GM12878 (cell line): Measurements from ENCODE around the gene PPARA. TPM values are rescaled to one million over a fixed set of nuclear protein-coding genes. Genes with fewer than 3 reads are reported as not detected.

ENCODE experiments used
- ATAC-seq: fragments of 200-7000 bp; cut with Tn5 transposase; 3 replicates; pipeline ENCODE4 v1.9.1; 2020; ENCODE audit warnings: mild to moderate bottlenecking, moderate library complexity
- BruUV-seq: library from RNA; stranded (reverse); fragments of 400-500 nt; replicated peaks from 2 replicates; lab custom pipeline; 2021; lab: Mats Ljungman, UMichigan
- CTCF ChIA-PET: fragments of 300-600 bp; sonication (Branson Sonifier 250); formaldehyde crosslinking; extraction: SDS; loops from one replicate; lab custom pipeline; 2021; ENCODE audit warnings: inconsistent platforms; lab: Yijun Ruan, JAX
- POLR2A ChIA-PET: fragments of 350-600 bp; formaldehyde crosslinking; extraction: SDS; loops from one replicate; lab custom pipeline; 2021; ENCODE audit warnings: inconsistent platforms; lab: Charles Lee
- RAD21 ChIA-PET: fragments of 300-600 bp; sonication (Branson Sonifier 250); formaldehyde crosslinking; loops from one replicate; lab custom pipeline; 2023; ENCODE audit warnings: antibody characterized with exemption; ENCODE audit not compliant: unreplicated experiment; lab: Charles Lee
- SMC1A ChIA-PET: fragments of 300-600 bp; sonication (Branson Sonifier 250); formaldehyde crosslinking; loops from one replicate; lab custom pipeline; 2023; ENCODE audit not compliant: unreplicated experiment, uncharacterized antibody; lab: Charles Lee
- DNase-seq: peaks from one replicate; pipeline ENCODE4 v3.0.0-alpha.2; 2011; ENCODE audit warnings: low read depth, low spot score
- FAIRE-seq: peaks from 3 replicates; lab custom pipeline; 2011; peaks lifted over from hg19 to GRCh38; lab: Jason Lieb, UNC
- H2AFZ ChIP-seq: 2 replicates; pipeline ENCODE4 v1.6.0; 2011; ENCODE audit warnings: low read depth, low read length, control low read depth; ENCODE audit not compliant: control insufficient read depth
- H3K27ac ChIP-seq: 2 replicates; pipeline ENCODE4 v1.5.1; 2011; ENCODE audit warnings: control low read depth; ENCODE audit not compliant: control insufficient read depth, insufficient read depth
- H3K27me3 ChIP-seq, 2 experiments: replicated peaks in 1 of 2; 2 replicates each; pipeline versions ENCODE4 v1.6.0 to v1.6.1; 2011; ENCODE audit warnings: low read length in 1 of 2; ENCODE audit not compliant: control insufficient read depth in 2 of 2, insufficient read depth in 2 of 2
- H3K36me3 ChIP-seq, 2 experiments: 2 replicates each; pipeline ENCODE4 v1.5.1; 2011; ENCODE audit warnings: low read length in 1 of 2; ENCODE audit not compliant: control insufficient read depth in 2 of 2, insufficient read depth in 2 of 2
- H3K4me1 ChIP-seq: 2 replicates; pipeline ENCODE4 v1.6.1; 2011; ENCODE audit warnings: mild to moderate bottlenecking, low read length, moderate library complexity, mixed read lengths; ENCODE audit not compliant: control insufficient read depth, insufficient read depth
- H3K4me2 ChIP-seq: 2 replicates; pipeline ENCODE4 v1.6.0; 2011; ENCODE audit warnings: control low read depth; ENCODE audit not compliant: control insufficient read depth, insufficient read depth
- H3K4me3 ChIP-seq: fragments of 200-600 bp; sonication (generic); 2 replicates; pipeline ENCODE4 v1.5.1; 2016
- H3K79me2 ChIP-seq: 2 replicates; pipeline ENCODE4 v1.6.0; 2011; ENCODE audit warnings: low read length; ENCODE audit not compliant: control insufficient read depth, insufficient read depth
- H3K9ac ChIP-seq: 2 replicates; pipeline ENCODE4 v1.8.0; 2011; ENCODE audit warnings: low read length, control low read depth, mixed read lengths; ENCODE audit not compliant: control insufficient read depth, insufficient read depth
- H3K9me3 ChIP-seq: replicated peaks from 3 replicates; pipeline ENCODE4 v1.5.1; 2011; ENCODE audit warnings: mild to moderate bottlenecking, low read length; ENCODE audit not compliant: control insufficient read depth, insufficient read depth
- H4K20me1 ChIP-seq: 2 replicates; pipeline ENCODE4 v1.6.0; 2011; ENCODE audit not compliant: control insufficient read depth, insufficient read depth
- FOXM1 ChIP-seq: IDR thresholded peaks from 2 replicates; pipeline ENCODE4 v1.6.1; 2012; ENCODE audit warnings: low read depth, mild to moderate bottlenecking, inconsistent platforms, low read length, moderate library complexity
- GATAD2B ChIP-seq: fragments of 450-650 bp; conservative IDR thresholded peaks from 2 replicates; pipeline ENCODE4 v1.6.1; 2017; ENCODE audit warnings: low read depth, mild to moderate bottlenecking, moderate library complexity
- KDM1A ChIP-seq: fragments of 200-600 bp; sonication (generic); IDR thresholded peaks from 2 replicates; pipeline ENCODE4 v1.6.1; 2016; ENCODE audit warnings: borderline replicate concordance
- LARP7 ChIP-seq: fragments of 450-650 bp; IDR thresholded peaks from 2 replicates; pipeline ENCODE4 v1.6.1; 2017; ENCODE audit warnings: mild to moderate bottlenecking
- MEF2A ChIP-seq: IDR thresholded peaks from 2 replicates; pipeline ENCODE4 v1.6.1; 2011; ENCODE audit warnings: low read depth, mild to moderate bottlenecking, low read length, moderate library complexity; ENCODE audit not compliant: insufficient read depth
- MXI1 ChIP-seq: fragments of 150-350 bp; IDR thresholded peaks from 2 replicates; pipeline ENCODE4 v1.6.1; 2011; ENCODE audit warnings: low read depth, mild to moderate bottlenecking, inconsistent platforms, low read length, improper control_type of control experiment
- NR2F1 ChIP-seq: fragments of 450-650 bp; conservative IDR thresholded peaks from 2 replicates; pipeline ENCODE4 v1.6.1; 2017; ENCODE audit warnings: mild to moderate bottlenecking
- RBBP5 ChIP-seq: fragments of 200-600 bp; sonication (generic); conservative IDR thresholded peaks from 2 replicates; pipeline ENCODE4 v1.6.1; 2016
- SIX5 ChIP-seq: IDR thresholded peaks from 2 replicates; pipeline ENCODE4 v1.6.1; 2011; ENCODE audit warnings: mild to moderate bottlenecking, low read depth, low read length, moderate library complexity; ENCODE audit not compliant: severe bottlenecking
- SMARCA5 ChIP-seq: fragments of 450-650 bp; IDR thresholded peaks from 2 replicates; pipeline ENCODE4 v1.6.1; 2017; ENCODE audit warnings: mild to moderate bottlenecking
- SP1 ChIP-seq: IDR thresholded peaks from one replicate; pipeline ENCODE4 v1.6.1; 2011; ENCODE audit warnings: low read depth, low read length
- SPI1 ChIP-seq: IDR thresholded peaks from 2 replicates; pipeline ENCODE4 v1.6.1; 2011; ENCODE audit warnings: low read depth, mild to moderate bottlenecking, low read length, moderate library complexity, borderline replicate concordance; ENCODE audit not compliant: insufficient read depth
- STAT1 ChIP-seq: fragments of 450-650 bp; conservative IDR thresholded peaks from 2 replicates; pipeline ENCODE4 v1.6.1; 2014; ENCODE audit warnings: antibody characterized with exemption, mild to moderate bottlenecking
- STAT3 ChIP-seq: IDR thresholded peaks from 2 replicates; pipeline ENCODE4 v1.6.1; 2011; ENCODE audit warnings: low read depth, low read length, improper control_type of control experiment
- WGBS: methylation state at CpG from one replicate; pipeline ENCODE4 v1.1.6; 2016; ENCODE audit warnings: low lambda C conversion rate; ENCODE audit not compliant: insufficient replicate concordance, insufficient coverage; ENCODE audit errors: missing lambda C conversion rate; 5-methylcytosine and 5-hydroxymethylcytosine counted together
- in situ Hi-C: fragments of 300-500 bp; cut with MboI; formaldehyde crosslinking; loops from 9 replicates; pipeline ENCODE4 v1.14.3; 2018; ENCODE audit warnings: mixed read lengths
- intact Hi-C: fragments of 100-400 bp; cut with micrococcal nuclease; formaldehyde crosslinking; loops from one replicate; pipeline ENCODE4 v1.14.2; 2022; ENCODE audit not compliant: unreplicated experiment
- polyA plus RNA-seq, 11 experiments: library from polyadenylated mRNA; depleted of rRNA in 4 of 11; unstranded in 6 of 11; stranded (reverse) in 5 of 11; fragments of >200 nt; fragmentation: Nextera tagmentation in 4 of 11; fragmentation: Illumina TruSeq in 1 of 11; extraction: Ambion mirVana in 4 of 11; extraction: Trizol in 1 of 11; gene quantifications; 1 replicate in 1 of 11; 2 replicates in 10 of 11; pipeline versions ENCODE4 v1.2.1 to v1.2.3, GENCODE V29; 2011 to 2016; ENCODE audit warnings: inconsistent platforms in 2 of 11, missing spikeins in 2 of 11, low read depth in 1 of 11
- total RNA-seq, 4 experiments: library from RNA; depleted of rRNA in 3 of 4; stranded (reverse); fragments of >200 nt in 3 of 4; fragmentation: Illumina TruSeq in 1 of 4; extraction: Trizol in 1 of 4; gene quantifications; 2 replicates each; pipeline versions ENCODE4 v1.2.1 to v1.2.3, GENCODE V29; 2013 to 2021
- TF ChIP-seq, protein P1 (sequence below): fragments of 450-650 bp; IDR thresholded peaks from 2 replicates; pipeline ENCODE4 v1.6.1; 2018; ENCODE audit warnings: mild to moderate bottlenecking, low read depth, moderate library complexity; ENCODE audit not compliant: partially characterized antibody

The PPARA gene
- total and polyA plus RNA-seq, 10 of the 15 experiments (the other 5 are each of a cell fraction or from before 2014, with no cell fraction given): 0.72 to 10.4 (median 4.6) TPM

DNA sequence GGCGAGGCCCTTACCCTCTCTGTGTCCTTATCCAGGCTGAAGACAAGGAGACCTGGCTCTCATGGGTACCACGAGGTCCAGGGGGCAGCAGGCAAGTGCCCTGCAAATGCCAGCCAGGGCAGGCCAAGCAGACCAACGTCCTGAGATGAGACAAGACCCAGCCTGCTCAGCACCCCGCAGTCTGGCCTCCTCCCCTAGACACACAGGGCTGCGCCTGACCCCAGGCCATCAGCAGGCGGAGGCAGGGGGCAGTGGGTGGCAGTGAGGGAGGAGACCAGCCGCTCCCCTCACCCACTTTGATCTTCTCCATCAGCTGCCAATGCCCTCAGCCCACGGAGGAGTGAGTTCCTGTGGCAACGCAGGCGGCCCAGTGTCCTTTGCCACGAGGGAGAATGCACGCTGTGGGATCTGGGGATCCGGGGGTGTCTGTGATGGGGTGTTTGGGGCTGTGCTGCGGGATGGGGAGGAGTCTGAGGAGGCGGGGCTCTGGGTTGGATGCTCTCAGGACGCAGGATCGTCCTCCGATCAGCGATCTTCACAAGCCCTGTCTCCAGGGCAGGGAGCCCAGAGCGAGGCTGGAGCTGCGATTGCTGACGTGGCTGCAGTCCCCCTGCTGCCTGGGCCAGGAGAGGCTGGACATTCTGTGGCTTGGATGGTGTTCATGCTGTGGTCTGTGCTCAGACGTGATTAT lies 30.5 kb upstream of the PPARA start:
- in situ Hi-C loops: loop anchor here (5.0 kb wide), 3 partner anchors 108 to 422 kb away; no protein-coding TSS in a partner anchor

More for the DNA sequence above, 30.5 kb upstream of the PPARA start:
- ChIA-PET RAD21 (interaction anchor here (0.6 to 2.4 kb wide), 3 partner anchors 114 to 124 kb away, joined by 3 to 8 read pairs (median 3); no protein-coding TSS in a partner anchor), SMC1A (no interaction called here), POLR2A (no interaction called here), CTCF (interaction anchor here (3.2 to 7.4 kb wide), 2 partner anchors 113 to 114 kb away, joined by 16 to 109 read pairs; no protein-coding TSS in a partner anchor)
- Histone ChIP-seq H3K4me1 (no peaks in the 10 kb centered on the region), H3K4me2 (no peak overlapping the region), H3K9ac (no peak overlapping the region), H3K9me3 (no peaks in the 10 kb centered on the region), H3K4me3 (no peak overlapping the region), H2AFZ (no peak overlapping the region), H3K36me3 (no peaks in the 10 kb centered on the region), H4K20me1 (no peaks in the 10 kb centered on the region; the same call in 1 of the 2 replicates), H3K79me2 (no peaks in the 10 kb centered on the region), H3K27me3 (no peaks in the 10 kb centered on the region; a peak in 1 of 4 replicates), H3K27ac (no peak overlapping the region)
- DNase-seq: no peak
- BruUV-seq: no TSS peak
- FAIRE-seq: no peak
- 49% methylated on average over 23 of the region's 23 CpGs for WGBS
- intact Hi-C loops: loop anchor here (5.0 kb wide), 2 partner anchors 177 to 422 kb away; partner anchors contain the start of gene GTSE1
- no peak for TF ChIP-seq SIX5
- no peak for TF ChIP-seq STAT3
- TF ChIP-seq SP1: no peak
- no peak for TF ChIP-seq FOXM1
- TF ChIP-seq, protein P1, sequence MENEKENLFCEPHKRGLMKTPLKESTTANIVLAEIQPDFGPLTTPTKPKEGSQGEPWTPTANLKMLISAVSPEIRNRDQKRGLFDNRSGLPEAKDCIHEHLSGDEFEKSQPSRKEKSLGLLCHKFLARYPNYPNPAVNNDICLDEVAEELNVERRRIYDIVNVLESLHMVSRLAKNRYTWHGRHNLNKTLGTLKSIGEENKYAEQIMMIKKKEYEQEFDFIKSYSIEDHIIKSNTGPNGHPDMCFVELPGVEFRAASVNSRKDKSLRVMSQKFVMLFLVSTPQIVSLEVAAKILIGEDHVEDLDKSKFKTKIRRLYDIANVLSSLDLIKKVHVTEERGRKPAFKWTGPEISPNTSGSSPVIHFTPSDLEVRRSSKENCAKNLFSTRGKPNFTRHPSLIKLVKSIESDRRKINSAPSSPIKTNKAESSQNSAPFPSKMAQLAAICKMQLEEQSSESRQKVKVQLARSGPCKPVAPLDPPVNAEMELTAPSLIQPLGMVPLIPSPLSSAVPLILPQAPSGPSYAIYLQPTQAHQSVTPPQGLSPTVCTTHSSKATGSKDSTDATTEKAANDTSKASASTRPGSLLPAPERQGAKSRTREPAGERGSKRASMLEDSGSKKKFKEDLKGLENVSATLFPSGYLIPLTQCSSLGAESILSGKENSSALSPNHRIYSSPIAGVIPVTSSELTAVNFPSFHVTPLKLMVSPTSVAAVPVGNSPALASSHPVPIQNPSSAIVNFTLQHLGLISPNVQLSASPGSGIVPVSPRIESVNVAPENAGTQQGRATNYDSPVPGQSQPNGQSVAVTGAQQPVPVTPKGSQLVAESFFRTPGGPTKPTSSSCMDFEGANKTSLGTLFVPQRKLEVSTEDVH: no peak
- TF ChIP-seq NR2F1: no peak
- TF ChIP-seq RBBP5: no peak
- TF ChIP-seq MXI1: no peak
- TF ChIP-seq SMARCA5: no peak
- TF ChIP-seq MEF2A: no peak
- TF ChIP-seq SPI1: no peak
- no peak for TF ChIP-seq KDM1A
- no peak for TF ChIP-seq LARP7
- TF ChIP-seq STAT1: no peak
- no peak for TF ChIP-seq GATAD2B
- no peak for ATAC-seq
